ENCODE measurements around the gene TAF1D.

TAF1D gene

DNA sequence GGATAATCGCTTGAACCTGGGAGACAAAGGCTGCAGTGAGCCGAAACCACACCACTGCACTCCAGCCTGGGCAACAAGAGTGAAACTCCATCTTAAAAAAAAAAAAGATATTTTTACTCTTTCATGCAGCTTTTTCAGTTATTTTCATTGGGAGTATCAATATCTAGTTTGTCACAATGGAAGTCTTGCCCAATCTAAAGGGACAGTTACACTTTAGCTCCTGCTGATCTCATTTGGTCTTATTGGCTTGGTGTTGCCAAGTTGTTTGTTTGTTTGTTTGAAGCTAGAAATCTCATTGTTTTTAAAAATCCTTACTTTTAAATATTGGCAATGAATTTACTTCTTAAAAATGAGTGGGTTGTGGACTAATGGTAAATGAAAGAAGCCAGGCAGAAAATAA lies 55.1 kb downstream of the TAF1D start:
- H3K36me3 ChIP-seq, result peaks cover 43 to 76% (median 53%) of the 10 kb centered on the region in 3 donors
- no peaks in the 10 kb centered on the region for H3K9me3 ChIP-seq
- H3K4me1 ChIP-seq, result peaks cover 0 to 15% (median 0%) of the 10 kb centered on the region in 4 donors
- H3K27ac ChIP-seq, result peak overlapping the region; percentile 43 to 52
- H3K27me3 ChIP-seq, result no peaks in the 10 kb centered on the region
- H3K4me3 ChIP-seq, result no peak overlapping the region
- DNase-seq, result no peak
- TF ChIP-seq, protein P1, sequence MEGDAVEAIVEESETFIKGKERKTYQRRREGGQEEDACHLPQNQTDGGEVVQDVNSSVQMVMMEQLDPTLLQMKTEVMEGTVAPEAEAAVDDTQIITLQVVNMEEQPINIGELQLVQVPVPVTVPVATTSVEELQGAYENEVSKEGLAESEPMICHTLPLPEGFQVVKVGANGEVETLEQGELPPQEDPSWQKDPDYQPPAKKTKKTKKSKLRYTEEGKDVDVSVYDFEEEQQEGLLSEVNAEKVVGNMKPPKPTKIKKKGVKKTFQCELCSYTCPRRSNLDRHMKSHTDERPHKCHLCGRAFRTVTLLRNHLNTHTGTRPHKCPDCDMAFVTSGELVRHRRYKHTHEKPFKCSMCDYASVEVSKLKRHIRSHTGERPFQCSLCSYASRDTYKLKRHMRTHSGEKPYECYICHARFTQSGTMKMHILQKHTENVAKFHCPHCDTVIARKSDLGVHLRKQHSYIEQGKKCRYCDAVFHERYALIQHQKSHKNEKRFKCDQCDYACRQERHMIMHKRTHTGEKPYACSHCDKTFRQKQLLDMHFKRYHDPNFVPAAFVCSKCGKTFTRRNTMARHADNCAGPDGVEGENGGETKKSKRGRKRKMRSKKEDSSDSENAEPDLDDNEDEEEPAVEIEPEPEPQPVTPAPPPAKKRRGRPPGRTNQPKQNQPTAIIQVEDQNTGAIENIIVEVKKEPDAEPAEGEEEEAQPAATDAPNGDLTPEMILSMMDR (IDR thresholded peaks at IDR 0.05), result no peak
- intact Hi-C loops (cut with DNase I; ENCODE audit: low total_unique reads), result no loop called here
